Esophagus muscularis mucosa (tissue), 4 donors: ENCODE measurements around the gene MCRIP2.

Source experiments
- CTCF ChIP-seq, 3 experiments: fragments of 200-600 bp in 2 of 3; fragments of 450-650 bp in 1 of 3; sonication (generic) in 2 of 3; IDR thresholded peaks; one replicate each; pipeline ENCODE4 v1.5.1; 2017 to 2019; ENCODE audit warnings: antibody characterized with exemption in 3 of 3, mild to moderate bottlenecking in 2 of 3, moderate library complexity in 1 of 3
- EP300 ChIP-seq: sonication (generic); formaldehyde crosslinking; IDR thresholded peaks from one replicate; pipeline ENCODE4 v1.6.1; 2017; ENCODE audit warnings: antibody characterized with exemption
- POLR2A ChIP-seq: fragments of 450-650 bp; IDR thresholded peaks from one replicate; pipeline ENCODE4 v1.6.1; 2017; ENCODE audit warnings: antibody characterized with exemption, moderate library complexity, mild to moderate bottlenecking, low read depth
- POLR2AphosphoS5 ChIP-seq, 2 donors: sonication (generic); formaldehyde crosslinking; IDR thresholded peaks; one replicate each; pipeline ENCODE4 v1.6.1; 2017; ENCODE audit warnings: antibody characterized with exemption in 2 of 2

- TF ChIP-seq CTCF (IDR thresholded peaks at IDR 0.05) (no peak), POLR2AphosphoS5 (IDR thresholded peaks at IDR 0.05) (no peak), POLR2A (no peak), EP300 (no peak)
Observed at GRCh38 chr16:674214-674881, 32.7 kb downstream of the MCRIP2 start.
